ENCODE results near the gene KLHL10. TPM values are rescaled to one million over a fixed set of nuclear protein-coding genes. Genes with fewer than 3 reads are reported as not detected.

Gene KLHL10
- total and polyA plus RNA-seq, 2 of the 4 experiments (the other 2 are of a cell fraction): 0.18 TPM; not detected in 1

GRCh38 chr17:41806685-41807445, 30.8 kb upstream of the KLHL10 start:
- POLR2A ChIA-PET (ENCODE audit: unreplicated experiment): no interaction called here
- no peak overlapping the region for H3K18ac ChIP-seq (ENCODE audit: low read depth, low read length)
- in situ Hi-C loops (cut with MboI; ENCODE audit: low sequenced_read_pairs) (no loop called here), dilution Hi-C loops (cut with HindIII; ENCODE audit: low sequenced_read_pairs, unreplicated experiment) (no loop called here), intact Hi-C loops (cut with micrococcal nuclease) (no loop called here)
- TF ChIP-seq CHD1 (IDR thresholded peaks at IDR 0.05; ENCODE audit: low read depth, low read length): no peak
- no peak for TF ChIP-seq BHLHE40 (IDR thresholded peaks at IDR 0.05; ENCODE audit: low read depth, low read length)
- no peak for TF ChIP-seq CTCF (conservative IDR thresholded peaks at IDR 0.05; ENCODE audit: low read depth, low read length)
- 94% methylated on average over 2 of the region's 8 CpGs; no CpG with 5 or more reads in 1 of the 2 experiments for WGBS, 2 experiments (ENCODE audit: extremely low coverage in 2 of 2, insufficient read length in 1 of 2)
- H3K79me1 ChIP-seq (ENCODE audit: low read depth in 1 of 2, low read length in 2 of 2): peaks cover 15 to 49% of the 10 kb centered on the region in 2 experiments; a peak in 3 of 4 replicates
- DNase-seq (no peak), ATAC-seq (ENCODE audit: low read depth) (no peak)
- no TSS peak for BruUV-seq (replicated peaks)
- peak overlapping the region; percentile 5 for H2AK9ac ChIP-seq (replicated peaks; ENCODE audit: low read depth, low read length, poor library complexity)
- no peak overlapping the region for H4K5ac ChIP-seq (ENCODE audit: low read depth, low read length)
- no peak overlapping the region for H2AFZ ChIP-seq (replicated peaks; ENCODE audit: low read length, poor library complexity)
- H2BK120ac ChIP-seq (ENCODE audit: low read depth, low read length): no peak overlapping the region
- no peak overlapping the region for H3K14ac ChIP-seq (replicated peaks; ENCODE audit: low read depth, low read length)
- CTCF ChIA-PET: interaction anchor here (0.6 kb wide), 1 partner anchor 51 kb away, joined by 3 read pairs; no protein-coding TSS in a partner anchor
- H4K20me1 ChIP-seq (ENCODE audit: insufficient read depth, low read length): peaks cover 21% of the 10 kb centered on the region
- H4K8ac ChIP-seq (ENCODE audit: low read depth in 2 of 2, low read length in 2 of 2): no peak overlapping the region
- H2AK5ac ChIP-seq (ENCODE audit: low read depth, low read length): no peak overlapping the region
- H3K27me3 ChIP-seq (ENCODE audit: control insufficient read depth, insufficient read depth, low read length): no peaks in the 10 kb centered on the region
- H3K23ac ChIP-seq (ENCODE audit: low read depth, low read length): no peak overlapping the region
- no peak overlapping the region for H3K9ac ChIP-seq (ENCODE audit: low read depth, low read length)
- H2BK5ac ChIP-seq (ENCODE audit: low read depth, low read length, poor library complexity, severe bottlenecking): no peak overlapping the region
- H3K4me3 ChIP-seq (ENCODE audit: insufficient read depth, low read depth, low read length): no peak overlapping the region
- no peak overlapping the region for H4K91ac ChIP-seq (ENCODE audit: insufficient read depth, low read depth, low read length)
- H2BK15ac ChIP-seq (ENCODE audit: low read depth, low read length): no peak overlapping the region
- H3K27ac ChIP-seq (ENCODE audit: insufficient read depth, low read length): no peak overlapping the region
- no peaks in the 10 kb centered on the region for H3K9me3 ChIP-seq (ENCODE audit: control insufficient read depth, insufficient read depth, low read length)
- no peak overlapping the region for H2BK20ac ChIP-seq (ENCODE audit: low read depth, low read length)
- H3K36me3 ChIP-seq (ENCODE audit: control insufficient read depth, insufficient read depth, low read length): peaks cover 28% of the 10 kb centered on the region
- no peak overlapping the region for H3K4me2 ChIP-seq (ENCODE audit: low read depth, low read length)
- no peak overlapping the region for H3K4ac ChIP-seq (ENCODE audit: low read depth, low read length)
- H3K9me1 ChIP-seq (ENCODE audit: insufficient read depth, low read length): peaks cover 19% of the 10 kb centered on the region
- no peak overlapping the region for H3K56ac ChIP-seq (ENCODE audit: extremely low read depth, insufficient read depth, low read length)
- H3K4me1 ChIP-seq (ENCODE audit: control insufficient read depth, insufficient read depth, low read length): peaks cover 13% of the 10 kb centered on the region

All from IMR-90 (cell line).